GM12878 (cell line): ENCODE measurements around the gene MAP3K7CL. TPM values are rescaled to one million over a fixed set of nuclear protein-coding genes. Genes with fewer than 3 reads are reported as not detected.

Experiments used
- ATAC-seq: fragments of 200-7000 bp; cut with Tn5 transposase; 3 replicates; pipeline ENCODE4 v1.9.1; 2020; ENCODE audit warnings: mild to moderate bottlenecking, moderate library complexity
- BruUV-seq: library from RNA; stranded (reverse); fragments of 400-500 nt; replicated peaks from 2 replicates; lab custom pipeline; 2021; lab: Mats Ljungman, UMichigan
- CTCF ChIA-PET: fragments of 300-600 bp; sonication (Branson Sonifier 250); formaldehyde crosslinking; extraction: SDS; loops from one replicate; lab custom pipeline; 2021; ENCODE audit warnings: inconsistent platforms; lab: Yijun Ruan, JAX
- POLR2A ChIA-PET: fragments of 350-600 bp; formaldehyde crosslinking; extraction: SDS; loops from one replicate; lab custom pipeline; 2021; ENCODE audit warnings: inconsistent platforms; lab: Charles Lee
- RAD21 ChIA-PET: fragments of 300-600 bp; sonication (Branson Sonifier 250); formaldehyde crosslinking; loops from one replicate; lab custom pipeline; 2023; ENCODE audit warnings: antibody characterized with exemption; ENCODE audit not compliant: unreplicated experiment; lab: Charles Lee
- SMC1A ChIA-PET: fragments of 300-600 bp; sonication (Branson Sonifier 250); formaldehyde crosslinking; loops from one replicate; lab custom pipeline; 2023; ENCODE audit not compliant: unreplicated experiment, uncharacterized antibody; lab: Charles Lee
- DNase-seq: peaks from one replicate; pipeline ENCODE4 v3.0.0-alpha.2; 2011; ENCODE audit warnings: low read depth, low spot score
- FAIRE-seq: peaks from 3 replicates; lab custom pipeline; 2011; peaks lifted over from hg19 to GRCh38; lab: Jason Lieb, UNC
- H2AFZ ChIP-seq: 2 replicates; pipeline ENCODE4 v1.6.0; 2011; ENCODE audit warnings: low read depth, low read length, control low read depth; ENCODE audit not compliant: control insufficient read depth
- H3K27ac ChIP-seq: 2 replicates; pipeline ENCODE4 v1.5.1; 2011; ENCODE audit warnings: control low read depth; ENCODE audit not compliant: control insufficient read depth, insufficient read depth
- H3K27me3 ChIP-seq, 2 experiments: replicated peaks in 1 of 2; 2 replicates each; pipeline versions ENCODE4 v1.6.0 to v1.6.1; 2011; ENCODE audit warnings: low read length in 1 of 2; ENCODE audit not compliant: control insufficient read depth in 2 of 2, insufficient read depth in 2 of 2
- H3K36me3 ChIP-seq, 2 experiments: 2 replicates each; pipeline ENCODE4 v1.5.1; 2011; ENCODE audit warnings: low read length in 1 of 2; ENCODE audit not compliant: control insufficient read depth in 2 of 2, insufficient read depth in 2 of 2
- H3K4me1 ChIP-seq: 2 replicates; pipeline ENCODE4 v1.6.1; 2011; ENCODE audit warnings: mild to moderate bottlenecking, low read length, moderate library complexity, mixed read lengths; ENCODE audit not compliant: control insufficient read depth, insufficient read depth
- H3K4me2 ChIP-seq: 2 replicates; pipeline ENCODE4 v1.6.0; 2011; ENCODE audit warnings: control low read depth; ENCODE audit not compliant: control insufficient read depth, insufficient read depth
- H3K4me3 ChIP-seq: fragments of 200-600 bp; sonication (generic); 2 replicates; pipeline ENCODE4 v1.5.1; 2016
- H3K79me2 ChIP-seq: 2 replicates; pipeline ENCODE4 v1.6.0; 2011; ENCODE audit warnings: low read length; ENCODE audit not compliant: control insufficient read depth, insufficient read depth
- H3K9ac ChIP-seq: 2 replicates; pipeline ENCODE4 v1.8.0; 2011; ENCODE audit warnings: low read length, control low read depth, mixed read lengths; ENCODE audit not compliant: control insufficient read depth, insufficient read depth
- H3K9me3 ChIP-seq: replicated peaks from 3 replicates; pipeline ENCODE4 v1.5.1; 2011; ENCODE audit warnings: mild to moderate bottlenecking, low read length; ENCODE audit not compliant: control insufficient read depth, insufficient read depth
- H4K20me1 ChIP-seq: 2 replicates; pipeline ENCODE4 v1.6.0; 2011; ENCODE audit not compliant: control insufficient read depth, insufficient read depth
- ASH2L ChIP-seq: fragments of 300-600, 200-600 bp; sonication (generic); IDR thresholded peaks from 2 replicates; pipeline ENCODE4 v1.6.1; 2017; ENCODE audit warnings: low read depth, mild to moderate bottlenecking, borderline replicate concordance
- BRCA1 ChIP-seq: IDR thresholded peaks from 2 replicates; pipeline ENCODE4 v1.6.1; 2011; ENCODE audit warnings: low read depth, low read length, improper control_type of control experiment
- CEBPB ChIP-seq, 2 experiments: fragments of 150-350 bp in 1 of 2; IDR thresholded peaks; 2 replicates each; pipeline ENCODE4 v1.6.1; 2012 to 2014; ENCODE audit warnings: low read depth in 2 of 2, low read length in 2 of 2, borderline replicate concordance in 1 of 2, inconsistent platforms in 1 of 2
- CHD1 ChIP-seq: IDR thresholded peaks from 2 replicates; pipeline ENCODE4 v1.6.1; 2012; ENCODE audit warnings: low read depth, low read length, improper control_type of control experiment
- CHD4 ChIP-seq: fragments of 200-600 bp; sonication (generic); IDR thresholded peaks from 2 replicates; pipeline ENCODE4 v1.6.1; 2016; ENCODE audit warnings: mild to moderate bottlenecking
- ESRRA ChIP-seq: IDR thresholded peaks from 2 replicates; pipeline ENCODE4 v1.6.1; 2012; ENCODE audit warnings: mild to moderate bottlenecking, low read length, improper control_type of control experiment
- FOXM1 ChIP-seq: IDR thresholded peaks from 2 replicates; pipeline ENCODE4 v1.6.1; 2012; ENCODE audit warnings: low read depth, mild to moderate bottlenecking, inconsistent platforms, low read length, moderate library complexity
- HCFC1 ChIP-seq: fragments of 150-350 bp; IDR thresholded peaks from 2 replicates; pipeline ENCODE4 v1.6.1; 2014; ENCODE audit warnings: low read length
- MEF2A ChIP-seq: IDR thresholded peaks from 2 replicates; pipeline ENCODE4 v1.6.1; 2011; ENCODE audit warnings: low read depth, mild to moderate bottlenecking, low read length, moderate library complexity; ENCODE audit not compliant: insufficient read depth
- NR2F1 ChIP-seq: fragments of 450-650 bp; conservative IDR thresholded peaks from 2 replicates; pipeline ENCODE4 v1.6.1; 2017; ENCODE audit warnings: mild to moderate bottlenecking
- PAX8 ChIP-seq: fragments of 450-650 bp; IDR thresholded peaks from 2 replicates; pipeline ENCODE4 v1.6.1; 2017; ENCODE audit warnings: mild to moderate bottlenecking, moderate library complexity
- POLR2A ChIP-seq: IDR thresholded peaks from 2 replicates; pipeline ENCODE4 v1.6.1; 2011; ENCODE audit warnings: low read depth, mild to moderate bottlenecking, low read length
- RAD21 ChIP-seq: IDR thresholded peaks from 2 replicates; pipeline ENCODE4 v1.6.1; 2011; ENCODE audit warnings: mild to moderate bottlenecking, low read depth, low read length, moderate library complexity; ENCODE audit not compliant: insufficient read depth
- SMC3 ChIP-seq: IDR thresholded peaks from 2 replicates; pipeline ENCODE4 v1.6.1; 2011; ENCODE audit warnings: low read length, improper control_type of control experiment, borderline replicate concordance
- SRF ChIP-seq, 2 experiments: IDR thresholded peaks; 2 replicates each; pipeline ENCODE4 v1.6.1; 2011; ENCODE audit warnings: low read depth in 2 of 2, low read length in 2 of 2, mild to moderate bottlenecking in 1 of 2, moderate library complexity in 1 of 2
- TBL1XR1 ChIP-seq: IDR thresholded peaks from 2 replicates; pipeline ENCODE4 v1.6.1; 2012; ENCODE audit warnings: low read depth, low read length, improper control_type of control experiment
- TCF12 ChIP-seq: IDR thresholded peaks from 2 replicates; pipeline ENCODE4 v1.6.1; 2011; ENCODE audit warnings: low read depth, mild to moderate bottlenecking, low read length
- TCF3 ChIP-seq: IDR thresholded peaks from 2 replicates; pipeline ENCODE4 v1.6.1; 2012; ENCODE audit warnings: low read depth, mild to moderate bottlenecking, low read length, borderline replicate concordance; ENCODE audit not compliant: insufficient read depth
- WGBS: methylation state at CpG from one replicate; pipeline ENCODE4 v1.1.6; 2016; ENCODE audit warnings: low lambda C conversion rate; ENCODE audit not compliant: insufficient replicate concordance, insufficient coverage; ENCODE audit errors: missing lambda C conversion rate; 5-methylcytosine and 5-hydroxymethylcytosine counted together
- in situ Hi-C: fragments of 300-500 bp; cut with MboI; formaldehyde crosslinking; loops from 9 replicates; pipeline ENCODE4 v1.14.3; 2018; ENCODE audit warnings: mixed read lengths
- intact Hi-C: fragments of 100-400 bp; cut with micrococcal nuclease; formaldehyde crosslinking; loops from one replicate; pipeline ENCODE4 v1.14.2; 2022; ENCODE audit not compliant: unreplicated experiment
- polyA plus RNA-seq, 11 experiments: library from polyadenylated mRNA; depleted of rRNA in 4 of 11; unstranded in 6 of 11; stranded (reverse) in 5 of 11; fragments of >200 nt; fragmentation: Nextera tagmentation in 4 of 11; fragmentation: Illumina TruSeq in 1 of 11; extraction: Ambion mirVana in 4 of 11; extraction: Trizol in 1 of 11; gene quantifications; 1 replicate in 1 of 11; 2 replicates in 10 of 11; pipeline versions ENCODE4 v1.2.1 to v1.2.3, GENCODE V29; 2011 to 2016; ENCODE audit warnings: inconsistent platforms in 2 of 11, missing spikeins in 2 of 11, low read depth in 1 of 11
- total RNA-seq, 4 experiments: library from RNA; depleted of rRNA in 3 of 4; stranded (reverse); fragments of >200 nt in 3 of 4; fragmentation: Illumina TruSeq in 1 of 4; extraction: Trizol in 1 of 4; gene quantifications; 2 replicates each; pipeline versions ENCODE4 v1.2.1 to v1.2.3, GENCODE V29; 2013 to 2021
- TF ChIP-seq, protein P1 (sequence below): fragments of 450-650 bp; IDR thresholded peaks from 2 replicates; pipeline ENCODE4 v1.6.1; 2018; ENCODE audit warnings: borderline replicate concordance, mild to moderate bottlenecking; ENCODE audit not compliant: partially characterized antibody

The MAP3K7CL gene
- total and polyA plus RNA-seq, 10 of the 15 experiments (the other 5 are each of a cell fraction or from before 2014, with no cell fraction given): 3.2 to 19.7 (median 6.6) TPM

DNA sequence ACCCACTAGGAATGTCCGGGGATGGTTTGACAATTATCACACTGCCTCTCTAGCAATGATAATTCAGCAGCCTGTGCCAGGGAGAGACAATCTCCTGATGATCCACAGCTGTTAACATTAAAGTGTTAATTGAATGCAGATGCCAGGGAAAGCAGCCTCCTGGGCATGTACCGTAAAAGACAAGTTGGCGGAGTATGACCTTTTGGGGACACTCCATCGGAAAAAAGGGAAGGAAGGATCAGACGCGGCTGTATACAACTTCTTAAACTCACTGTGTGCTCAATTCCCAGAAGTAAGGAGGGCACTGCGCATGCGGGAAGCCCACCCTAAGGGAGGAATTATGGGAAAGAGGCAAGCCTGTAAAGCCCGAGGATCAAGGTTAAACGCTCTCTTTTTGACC lies 62.6 kb downstream of the MAP3K7CL start:
- no peak overlapping the region for H3K4me3 ChIP-seq
- no peaks in the 10 kb centered on the region for H3K79me2 ChIP-seq
- TF ChIP-seq ASH2L (no peak), CHD1 (no peak), TCF3 (no peak), CEBPB (IDR thresholded peaks at IDR 0.05; ENCODE audit: borderline replicate concordance in 1 of 2, low read depth in 2 of 2, low read length in 2 of 2) (no peak), HCFC1 (no peak), RAD21 (no peak)
- TF ChIP-seq, all 136 proteins: peak for 0
- H3K4me1 ChIP-seq: peaks cover 13% of the 10 kb centered on the region
- no peak overlapping the region for H3K9ac ChIP-seq
- ChIA-PET POLR2A (no interaction called here), CTCF (interaction anchor here (1.3 kb wide), 1 partner anchor 178 kb away, joined by 3 read pairs; no protein-coding TSS in a partner anchor), SMC1A (interaction anchor here (0.8 to 1.2 kb wide), 2 partner anchors 44 to 186 kb away, joined by 3 to 4 read pairs; no protein-coding TSS in a partner anchor), RAD21 (no interaction called here)
- in situ Hi-C loops (no loop called here), intact Hi-C loops (no loop called here)
- no peak for ATAC-seq
- WGBS: 95% methylated on average over 10 of the region's 10 CpGs
- no peak overlapping the region for H3K4me2 ChIP-seq
- no peak for DNase-seq
- H4K20me1 ChIP-seq: no peaks in the 10 kb centered on the region
- H3K27ac ChIP-seq: no peak overlapping the region
- H2AFZ ChIP-seq: no peak overlapping the region
- no peak for FAIRE-seq
- no TSS peak for BruUV-seq
- peaks cover 3% of the 10 kb centered on the region; the same call in 2 of the 3 replicates for H3K9me3 ChIP-seq
- H3K27me3 ChIP-seq: no peaks in the 10 kb centered on the region
- H3K36me3 ChIP-seq: no peaks in the 10 kb centered on the region

DNA sequence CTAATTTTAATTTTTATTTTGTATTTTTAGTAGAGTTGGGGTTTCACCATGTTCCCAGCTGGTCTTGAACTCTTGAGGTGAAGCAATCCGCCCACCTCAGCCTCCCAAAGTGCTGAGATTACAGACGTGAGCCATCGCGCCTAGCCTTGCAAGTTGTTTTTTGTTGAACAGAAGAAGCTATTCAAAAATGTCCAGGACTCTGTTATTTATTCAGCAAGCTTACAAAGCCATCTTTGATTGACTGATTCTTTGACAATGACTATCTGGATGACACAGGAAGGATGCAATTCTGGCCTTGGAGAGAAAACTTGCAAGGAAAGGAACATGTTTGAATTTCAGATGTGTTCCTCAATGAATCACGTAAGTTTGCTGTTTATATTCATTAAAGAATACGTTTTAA lies 63.5 kb downstream of the MAP3K7CL start:
- no TSS peak for BruUV-seq
- intact Hi-C loops: no loop called here
- WGBS: 97% methylated on average over 6 of the region's 6 CpGs
- Histone ChIP-seq H3K4me3 (no peak overlapping the region), H3K4me1 (peaks cover 13% of the 10 kb centered on the region), H3K9me3 (peaks cover 3% of the 10 kb centered on the region; the same call in 2 of the 3 replicates), H3K4me2 (no peak overlapping the region), H2AFZ (no peak overlapping the region), H4K20me1 (no peaks in the 10 kb centered on the region), H3K79me2 (no peaks in the 10 kb centered on the region), H3K36me3 (no peaks in the 10 kb centered on the region), H3K27ac (no peak overlapping the region), H3K27me3 (no peaks in the 10 kb centered on the region), H3K9ac (no peak overlapping the region)
- ATAC-seq (no peak), FAIRE-seq (no peak), DNase-seq (no peak)
- RAD21 ChIA-PET: no interaction called here
- POLR2A ChIA-PET: no interaction called here
- CTCF ChIA-PET: interaction anchor here (1.3 to 4.4 kb wide), 2 partner anchors 38 to 177 kb away, joined by 3 to 34 read pairs; no protein-coding TSS in a partner anchor
- in situ Hi-C loops: no loop called here
- SMC1A ChIA-PET: interaction anchor here (0.5 to 6.3 kb wide), 3 partner anchors 11 to 155 kb away, joined by 3 to 42 read pairs (median 4); no protein-coding TSS in a partner anchor
- no peak for TF ChIP-seq TBL1XR1
- TF ChIP-seq, protein P1, sequence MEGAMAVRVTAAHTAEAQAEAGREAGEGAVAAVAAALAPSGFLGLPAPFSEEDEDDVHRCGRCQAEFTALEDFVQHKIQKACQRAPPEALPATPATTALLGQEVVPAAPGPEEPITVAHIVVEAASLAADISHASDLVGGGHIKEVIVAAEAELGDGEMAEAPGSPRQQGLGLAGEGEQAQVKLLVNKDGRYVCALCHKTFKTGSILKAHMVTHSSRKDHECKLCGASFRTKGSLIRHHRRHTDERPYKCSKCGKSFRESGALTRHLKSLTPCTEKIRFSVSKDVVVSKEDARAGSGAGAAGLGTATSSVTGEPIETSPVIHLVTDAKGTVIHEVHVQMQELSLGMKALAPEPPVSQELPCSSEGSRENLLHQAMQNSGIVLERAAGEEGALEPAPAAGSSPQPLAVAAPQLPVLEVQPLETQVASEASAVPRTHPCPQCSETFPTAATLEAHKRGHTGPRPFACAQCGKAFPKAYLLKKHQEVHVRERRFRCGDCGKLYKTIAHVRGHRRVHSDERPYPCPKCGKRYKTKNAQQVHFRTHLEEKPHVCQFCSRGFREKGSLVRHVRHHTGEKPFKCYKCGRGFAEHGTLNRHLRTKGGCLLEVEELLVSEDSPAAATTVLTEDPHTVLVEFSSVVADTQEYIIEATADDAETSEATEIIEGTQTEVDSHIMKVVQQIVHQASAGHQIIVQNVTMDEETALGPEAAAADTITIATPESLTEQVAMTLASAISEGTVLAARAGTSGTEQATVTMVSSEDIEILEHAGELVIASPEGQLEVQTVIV: no peak
- no peak for TF ChIP-seq PAX8
- no peak for TF ChIP-seq CHD4
- TF ChIP-seq SRF (IDR thresholded peaks at IDR 0.05; ENCODE audit: low read depth in 2 of 2, low read length in 2 of 2): no peak
- TF ChIP-seq POLR2A: no peak
- TF ChIP-seq BRCA1: no peak
- no peak for TF ChIP-seq NR2F1
- TF ChIP-seq ESRRA: no peak
- no peak for TF ChIP-seq SMC3
- no peak for TF ChIP-seq TCF12
- TF ChIP-seq FOXM1: no peak
- TF ChIP-seq MEF2A: no peak
